Glomerular endothelial cell (primary cell): ENCODE results near the gene CRB3. TPM values are rescaled to one million over a fixed set of nuclear protein-coding genes. Genes with fewer than 3 reads are reported as not detected.

Experiments
- total RNA-seq: library from RNA; depleted of rRNA; stranded (reverse); fragments of >200 nt; gene quantifications from 2 replicates; pipeline ENCODE4 v1.2.3, GENCODE V29; 2015

Gene CRB3
- total RNA-seq, 1 donor from 2014 or later: not detected

Other genes starting within 250 kb of the CRB3 start
- 23.3 and 32.2 TPM in 2 replicates for gene MLLT1, start 184.3 kb upstream of the CRB3 start, total RNA-seq
- not detected in 2 replicates for gene ACER1, start 130.7 kb upstream of the CRB3 start, total RNA-seq
- gene CLPP, start 102.7 kb upstream of the CRB3 start, total RNA-seq: 119 and 129 TPM in 2 replicates
- 50.4 and 51.5 TPM in 2 replicates for gene ALKBH7, start 91.5 kb upstream of the CRB3 start, total RNA-seq
- gene PSPN, start 88.3 kb upstream of the CRB3 start, total RNA-seq: 1.3 TPM in 2 replicates
- 57.8 and 71.9 TPM in 2 replicates for gene GTF2F1, start 71.1 kb upstream of the CRB3 start, total RNA-seq
- 233 and 255 TPM in 2 replicates for gene KHSRP, start 39.5 kb upstream of the CRB3 start, total RNA-seq
- 0.70 TPM in 1 of 2 replicates, not detected in the other for gene SLC25A41, start 30.5 kb upstream of the CRB3 start, total RNA-seq
- gene SLC25A23, start 4.5 kb upstream of the CRB3 start, total RNA-seq: 47.1 and 60.7 TPM in 2 replicates
- 0.10 TPM in 1 of 2 replicates, not detected in the other for gene DENND1C, start 17.5 kb downstream of the CRB3 start, total RNA-seq
- gene TUBB4A, start 38.0 kb downstream of the CRB3 start, total RNA-seq: 3.7 TPM in 1 of 2 replicates, not detected in the other
- 8.2 and 12.1 TPM in 2 replicates for gene TNFSF9, start 66.8 kb downstream of the CRB3 start, total RNA-seq
- gene CD70, start 126.9 kb downstream of the CRB3 start, total RNA-seq: 7.8 and 8.9 TPM in 2 replicates
- gene TNFSF14, start 205.9 kb downstream of the CRB3 start, total RNA-seq: not detected in 2 replicates